Measurements from ENCODE around the gene FAM222B. TPM values are rescaled to one million over a fixed set of nuclear protein-coding genes. Genes with fewer than 3 reads are reported as not detected.
"Not testable (repeated sequence)": the region's sequence is repeated elsewhere in the genome, so short reads cannot be mapped to it uniquely, and the experiment has no call there.

Gene FAM222B, protein sequence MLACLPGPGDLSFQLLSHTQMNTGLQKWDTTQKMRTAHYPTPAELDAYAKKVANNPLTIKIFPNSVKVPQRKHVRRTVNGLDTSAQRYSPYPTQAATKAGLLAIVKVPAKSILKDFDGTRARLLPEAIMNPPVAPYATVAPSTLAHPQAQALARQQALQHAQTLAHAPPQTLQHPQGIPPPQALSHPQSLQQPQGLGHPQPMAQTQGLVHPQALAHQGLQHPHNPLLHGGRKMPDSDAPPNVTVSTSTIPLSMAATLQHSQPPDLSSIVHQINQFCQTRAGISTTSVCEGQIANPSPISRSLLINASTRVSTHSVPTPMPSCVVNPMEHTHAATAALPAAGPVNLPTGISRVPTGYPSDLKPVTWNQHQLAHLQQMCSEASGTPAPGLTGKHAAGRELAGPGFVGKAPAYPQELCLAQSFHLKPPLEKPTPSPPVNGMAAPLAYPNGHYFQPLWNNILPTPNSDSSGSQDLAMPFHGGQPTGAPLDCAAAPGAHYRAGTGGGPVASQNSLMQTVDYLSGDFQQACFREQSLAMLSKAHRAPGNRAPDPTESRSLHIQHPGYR
- polyA plus RNA-seq (2013, experiment 1 of 2; ENCODE audit: insufficient read length) = 12.7 TPM
- 13.7 TPM for polyA plus RNA-seq (2013, experiment 2 of 2; ENCODE audit: insufficient read length)

DNA sequence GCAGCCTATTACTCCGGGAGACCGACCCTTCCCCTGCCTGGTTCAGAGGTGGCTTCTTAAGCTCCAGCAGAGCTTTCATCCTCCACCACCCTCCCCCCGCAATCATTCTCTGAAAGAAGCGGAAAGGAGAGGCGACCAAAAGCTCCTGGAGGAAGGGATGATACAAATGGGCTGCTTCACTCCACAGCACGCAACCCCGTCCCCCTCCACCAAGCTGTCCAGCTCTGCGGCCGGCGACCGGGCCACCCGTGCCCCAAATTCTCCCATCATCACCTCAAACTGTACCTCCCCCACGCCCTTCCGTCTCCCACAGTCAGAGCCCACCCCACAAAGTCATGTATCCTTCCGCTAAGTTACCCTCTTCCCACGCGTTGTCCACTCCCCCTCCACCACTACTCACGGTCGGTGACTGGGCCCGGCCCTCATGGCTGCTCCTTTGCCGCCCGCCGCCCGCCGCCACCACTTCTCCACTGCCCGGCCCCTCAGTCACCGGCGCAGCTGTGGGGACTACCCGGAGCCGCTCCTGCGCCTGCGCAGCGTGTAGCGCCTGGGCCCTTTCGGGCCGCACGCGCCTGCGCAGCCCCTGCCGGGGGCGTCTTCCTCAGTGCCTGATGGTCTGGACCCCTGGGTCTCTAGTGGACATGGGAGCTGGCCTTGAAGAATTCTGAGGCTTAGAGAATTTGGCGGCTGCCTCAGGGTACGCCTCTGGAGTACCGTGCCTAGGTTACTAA is at the start of gene FAM222B:
FAM222B (minus strand) TSS at position 509 of the 731 bp plus-strand sequence. CDS start 76,123 bp downstream, outside the sequence.
- peak; percentile 84 for DNase-seq

DNA sequence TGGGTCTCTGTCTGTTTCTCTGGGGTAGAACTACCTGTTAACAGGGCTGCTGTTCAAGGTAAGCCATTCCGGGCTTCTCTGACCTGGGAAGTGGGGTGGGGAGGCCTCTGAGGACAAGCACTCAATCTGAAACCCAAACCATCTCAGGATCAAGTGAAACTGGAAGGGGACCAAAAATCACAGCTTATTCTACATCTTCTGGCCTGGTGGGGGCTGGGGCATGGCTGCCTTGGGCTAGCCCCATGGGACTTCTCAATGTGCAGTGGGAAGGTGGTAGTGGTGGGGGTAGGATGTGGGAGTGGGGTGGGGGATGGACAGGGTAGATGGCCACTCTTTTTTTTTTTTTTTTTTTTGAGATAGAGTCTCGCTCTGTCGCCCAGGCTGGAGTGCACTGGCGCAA is 49.4 kb upstream of the FAM222B start:
- DNase-seq = no peak

DNA sequence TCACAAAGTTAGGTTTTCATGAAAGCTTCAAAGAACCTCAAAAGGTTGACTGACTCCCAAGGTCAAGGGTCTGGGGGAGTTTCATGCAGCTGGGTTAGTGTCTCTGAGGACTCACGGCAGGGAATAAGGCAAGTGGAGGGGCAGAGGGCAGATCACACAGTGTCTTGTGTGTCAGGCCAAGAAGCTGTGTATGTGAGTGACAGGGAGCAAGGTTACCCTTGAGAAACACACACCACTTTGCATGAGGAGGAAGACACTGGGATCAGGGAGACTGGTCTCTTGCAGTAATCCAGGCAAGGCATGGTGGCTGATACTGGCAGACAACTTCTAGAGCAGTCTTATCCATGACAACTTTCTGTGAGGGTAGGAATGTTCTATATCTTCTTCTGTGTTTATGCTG is 48.6 kb upstream of the FAM222B start:
- no peak for DNase-seq

DNA sequence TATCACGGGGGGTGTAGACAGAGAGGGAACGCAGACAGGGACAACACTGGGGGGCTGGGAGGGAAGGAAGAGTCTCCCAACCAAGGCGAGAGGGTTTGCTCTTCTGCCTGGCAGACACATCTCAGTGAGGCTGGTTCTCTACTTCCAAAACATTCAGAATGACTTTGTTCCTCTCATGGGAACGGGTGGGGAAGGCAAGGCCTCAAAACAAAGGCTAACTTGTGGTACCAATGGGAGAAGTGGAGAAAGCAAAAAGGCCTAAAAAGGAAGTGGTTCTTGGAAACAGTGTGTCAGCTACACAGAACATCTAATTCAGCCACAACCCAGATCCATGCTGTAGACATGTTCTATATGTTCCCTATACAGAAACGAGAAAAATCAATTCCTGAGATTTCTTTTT is 47.4 kb upstream of the FAM222B start:
- DNase-seq = no peak

DNA sequence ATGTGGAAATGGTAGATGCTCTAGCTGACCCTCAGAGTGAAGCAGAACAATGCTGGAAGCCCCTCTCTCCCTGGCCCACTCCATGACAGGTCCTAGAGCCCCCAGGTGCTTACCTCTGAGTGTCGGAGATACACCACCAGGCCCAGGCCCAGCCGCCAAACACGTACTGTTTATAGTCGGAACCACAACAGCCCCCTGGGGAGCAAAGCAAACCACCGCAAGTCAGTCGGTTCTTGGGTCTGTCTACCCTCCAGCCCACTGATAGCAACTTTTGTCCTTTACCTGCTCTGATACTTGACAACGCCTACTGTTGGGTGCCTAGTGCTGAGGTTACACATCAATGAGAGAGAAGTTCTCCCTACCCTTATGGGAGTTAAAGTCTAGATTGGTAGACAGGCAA is 46.2 kb upstream of the FAM222B start:
- no peak for DNase-seq

DNA sequence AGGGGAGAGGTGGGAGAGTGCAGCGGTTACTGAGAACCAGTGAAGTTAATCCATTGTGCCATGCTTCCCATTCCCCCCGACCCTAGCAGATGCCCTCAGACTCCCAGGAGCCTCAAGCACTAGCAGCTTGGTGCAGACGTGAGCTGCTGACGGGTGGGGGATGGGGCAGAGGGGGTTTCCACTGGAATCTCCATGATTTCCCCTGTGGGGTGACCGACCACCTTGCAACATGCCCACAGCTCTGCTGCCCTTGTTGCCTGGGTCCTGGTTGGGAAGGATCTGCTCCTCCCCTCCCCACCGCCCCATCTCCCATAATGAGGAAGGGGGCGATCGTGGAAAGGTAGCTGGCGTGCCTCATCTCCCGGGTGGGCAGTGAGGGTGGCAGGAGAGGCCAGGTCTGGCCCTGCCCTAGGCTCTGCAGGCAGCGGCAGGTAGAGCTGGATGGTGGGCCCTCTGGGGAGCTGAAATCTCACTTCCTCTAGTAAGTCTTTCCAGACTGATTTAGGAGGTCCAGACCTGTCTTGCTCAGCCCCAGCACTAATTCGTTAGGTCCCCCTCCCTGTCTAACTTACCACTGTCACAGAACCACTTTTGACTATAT is 45.4 kb upstream of the FAM222B start:
- no peak for DNase-seq

DNA sequence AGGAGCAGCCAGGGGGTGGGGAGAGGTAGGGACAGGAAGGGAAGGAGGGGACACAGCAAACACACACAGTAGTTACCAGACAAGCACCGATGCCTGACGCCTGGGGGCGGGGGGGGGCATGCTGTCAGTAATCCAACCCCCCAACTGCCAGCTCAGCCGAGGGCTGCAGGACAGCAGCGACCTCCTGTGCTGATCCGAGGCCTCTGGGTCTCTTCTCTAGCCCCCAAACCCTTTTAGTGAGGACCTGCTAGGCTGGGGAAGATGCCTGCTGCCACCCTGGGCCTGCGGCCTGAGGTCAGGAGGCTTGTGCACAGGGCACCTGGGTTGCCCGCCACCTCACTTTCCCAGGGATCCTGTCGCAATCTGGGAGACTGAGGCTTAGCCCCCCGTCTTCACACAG is 43.4 kb upstream of the FAM222B start:
- no peak for DNase-seq

DNA sequence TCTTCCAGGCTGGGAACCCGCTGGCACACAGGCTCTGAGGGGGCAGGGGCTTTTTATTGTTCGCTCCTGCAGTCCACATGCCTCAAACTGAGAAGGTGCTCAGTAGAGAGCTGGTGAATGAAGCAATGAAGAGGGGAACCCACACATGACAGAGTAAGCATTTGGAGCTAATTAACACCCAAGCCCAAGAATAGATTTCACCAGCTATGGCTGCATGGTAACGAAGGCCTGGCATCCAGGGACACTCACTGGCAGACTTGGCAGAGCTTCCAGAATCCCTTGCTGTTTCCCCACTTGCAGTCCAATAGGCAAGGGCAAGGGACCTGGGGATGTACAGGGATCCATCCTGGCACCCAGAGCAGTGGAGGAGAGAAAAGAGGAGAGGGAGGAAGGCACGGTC is 42.8 kb upstream of the FAM222B start:
- no peak for DNase-seq

DNA sequence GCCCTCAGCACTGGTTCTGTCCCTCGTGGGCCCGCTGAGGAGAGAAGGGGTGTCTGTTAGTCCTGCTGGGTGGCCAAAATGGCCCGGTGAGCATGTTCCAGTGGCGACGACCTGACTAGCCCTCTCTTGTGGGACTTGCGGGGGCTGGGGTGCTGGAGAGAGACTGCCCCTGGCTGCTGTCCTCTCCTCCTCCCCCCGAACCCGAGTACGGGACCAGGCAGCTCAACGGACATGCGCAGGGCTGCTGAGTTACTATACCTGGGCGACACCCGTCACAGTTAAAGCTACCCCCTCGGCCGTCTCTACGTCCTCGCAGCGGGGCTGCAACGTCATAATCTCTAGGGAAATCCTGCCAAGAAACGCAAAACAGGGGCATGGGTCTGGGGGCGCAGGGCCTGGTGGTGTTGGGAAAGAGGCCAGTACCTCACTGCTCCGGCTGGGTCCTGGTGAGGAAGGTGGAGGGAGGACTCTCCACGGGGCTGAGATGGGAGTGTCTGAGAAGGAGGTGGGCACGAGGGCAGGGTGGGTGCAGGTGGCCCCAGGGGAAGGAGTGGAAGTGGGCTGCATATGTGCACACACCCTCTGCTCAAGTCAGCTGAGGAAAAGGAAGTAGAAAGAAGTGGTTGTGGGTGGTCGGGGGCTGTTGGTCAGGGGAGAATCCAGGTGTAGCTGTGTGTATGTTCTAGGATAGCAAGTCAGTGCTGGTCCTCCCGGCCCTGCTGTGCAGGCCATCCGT is 41.5 kb upstream of the FAM222B start:
- DNase-seq = no peak

DNA sequence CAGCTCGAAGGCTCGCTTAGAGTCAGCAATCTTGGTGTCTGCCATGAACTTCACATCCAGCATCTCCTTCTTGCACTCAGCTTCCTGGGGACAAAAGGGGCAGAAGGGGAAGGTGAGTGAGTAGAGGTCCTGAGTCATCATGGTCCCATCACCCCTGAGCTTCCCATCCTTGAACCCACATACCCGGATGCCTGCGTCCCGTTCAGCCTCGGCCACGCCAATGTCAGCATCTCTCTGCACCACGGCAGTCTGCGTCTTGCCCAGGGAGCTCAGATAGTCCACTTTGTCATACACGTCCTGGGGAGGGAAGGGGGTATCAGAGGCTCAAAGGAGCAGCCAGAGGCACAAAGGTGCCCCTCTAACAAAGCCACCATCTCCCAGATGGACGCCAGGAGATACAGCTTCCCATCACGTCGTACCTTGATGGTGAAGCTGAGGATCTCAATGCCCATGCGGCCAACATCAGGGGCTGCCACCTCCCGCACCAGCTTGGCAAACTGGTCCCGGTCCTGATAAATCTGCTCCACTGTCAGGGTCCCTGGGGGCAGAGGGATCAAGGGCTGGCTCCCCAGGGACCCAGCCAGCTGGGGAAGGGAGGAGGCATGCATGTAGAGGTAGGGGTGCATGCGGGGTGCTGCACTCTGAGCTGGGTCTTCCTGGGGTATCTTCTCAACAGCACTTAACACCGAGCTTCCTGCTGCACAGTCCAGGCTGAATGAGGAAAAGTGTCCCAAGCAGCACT is 39.7 kb upstream of the FAM222B start:
- no peak for DNase-seq

DNA sequence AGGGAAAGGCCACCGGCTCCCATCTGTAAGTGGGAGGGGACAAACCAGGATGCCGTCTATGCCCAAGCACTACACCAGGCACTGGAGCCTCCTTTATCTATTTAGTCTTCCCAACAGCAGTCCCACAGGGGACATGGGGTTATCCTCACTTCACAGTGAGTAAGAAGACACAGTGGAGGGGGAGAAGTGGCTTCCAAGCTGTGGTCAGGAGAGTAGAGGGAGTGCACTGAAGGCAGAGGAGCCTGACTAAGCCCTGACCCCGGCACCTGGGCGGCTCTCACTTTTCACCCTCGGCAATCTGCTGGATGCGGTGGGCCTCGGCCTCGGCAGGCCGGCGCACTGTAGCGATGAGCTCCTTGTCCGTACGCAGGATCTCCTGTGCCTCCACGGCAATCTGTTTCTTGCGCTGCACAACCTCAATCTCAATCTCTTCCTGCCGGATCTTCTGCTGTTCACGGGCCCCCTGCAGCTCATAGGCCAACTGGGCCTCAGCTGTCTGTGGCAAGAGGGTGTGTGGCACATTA is 39.0 kb upstream of the FAM222B start:
- no peak for DNase-seq

DNA sequence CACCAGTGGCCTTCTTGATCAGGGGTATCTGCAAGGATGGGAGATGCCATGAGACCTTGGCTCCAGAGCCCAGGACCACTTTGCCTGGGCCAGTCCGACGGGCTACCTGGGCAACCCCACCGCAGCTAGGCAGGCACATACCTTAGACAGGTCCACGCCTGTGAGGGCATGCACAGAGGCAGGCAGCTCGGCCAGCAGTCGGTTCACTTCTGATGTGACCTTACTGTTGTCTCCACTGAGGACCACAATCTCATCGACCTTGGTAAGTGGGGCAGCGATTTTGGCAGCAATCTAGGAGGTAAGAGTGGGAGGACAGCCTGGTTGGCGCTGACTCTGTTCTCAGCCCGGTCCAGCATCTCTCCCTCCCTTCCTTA is 38.0 kb upstream of the FAM222B start:
- no peak for DNase-seq

DNA sequence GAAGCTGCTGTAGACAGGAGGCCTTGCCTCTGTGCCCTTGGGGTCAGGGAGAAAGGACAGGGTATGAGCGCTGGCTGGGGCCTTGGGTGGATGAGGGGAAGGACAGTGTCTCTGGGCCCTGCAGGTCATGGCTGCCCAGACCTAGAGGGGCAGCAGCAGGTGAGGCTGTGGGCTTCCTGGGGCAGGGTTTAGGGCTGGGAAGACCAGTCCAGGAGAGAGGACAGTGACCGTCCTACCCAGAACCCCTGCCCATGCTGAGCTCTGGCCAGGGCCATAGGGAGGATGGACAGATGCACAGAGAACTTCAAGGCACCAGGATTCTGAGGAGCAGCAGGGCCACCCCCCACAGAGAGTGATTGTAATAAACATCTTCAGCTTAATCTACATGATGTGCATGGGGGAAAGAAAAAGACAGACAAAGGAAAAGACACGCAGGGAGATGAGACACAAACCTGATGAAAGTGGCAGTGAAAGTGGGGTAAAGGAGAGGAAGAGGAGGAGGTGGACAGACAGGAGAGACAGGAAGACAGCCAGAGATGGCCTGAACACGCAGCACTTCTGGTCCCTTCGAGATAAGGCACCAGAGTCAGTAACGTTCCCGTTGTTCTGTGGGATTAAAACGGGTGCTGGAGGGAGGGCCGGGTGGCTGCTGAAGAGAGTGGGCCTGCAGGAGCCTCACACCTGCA is 37.4 kb upstream of the FAM222B start:
- no peak for DNase-seq

DNA sequence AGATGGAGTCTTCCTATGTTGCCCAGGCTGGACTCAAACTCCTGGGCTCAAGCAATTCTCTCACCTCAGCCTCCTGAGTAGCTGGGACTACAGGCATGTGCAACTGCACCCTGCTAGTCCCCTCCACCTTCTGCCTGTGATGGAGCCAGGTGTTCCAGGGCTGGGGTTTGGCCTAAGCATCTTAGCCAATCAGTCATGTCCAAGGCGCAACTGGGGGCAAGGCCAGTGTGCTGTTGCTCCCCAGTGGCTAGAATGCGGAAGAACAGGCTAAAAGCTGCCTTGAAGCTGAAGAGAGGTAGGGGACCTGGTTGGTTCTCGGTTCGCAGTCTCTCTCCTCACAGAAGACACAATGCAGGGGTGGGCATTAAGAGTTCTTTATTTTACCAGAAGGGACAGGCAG is 36.4 kb upstream of the FAM222B start:
- peak; percentile 30 for DNase-seq

DNA sequence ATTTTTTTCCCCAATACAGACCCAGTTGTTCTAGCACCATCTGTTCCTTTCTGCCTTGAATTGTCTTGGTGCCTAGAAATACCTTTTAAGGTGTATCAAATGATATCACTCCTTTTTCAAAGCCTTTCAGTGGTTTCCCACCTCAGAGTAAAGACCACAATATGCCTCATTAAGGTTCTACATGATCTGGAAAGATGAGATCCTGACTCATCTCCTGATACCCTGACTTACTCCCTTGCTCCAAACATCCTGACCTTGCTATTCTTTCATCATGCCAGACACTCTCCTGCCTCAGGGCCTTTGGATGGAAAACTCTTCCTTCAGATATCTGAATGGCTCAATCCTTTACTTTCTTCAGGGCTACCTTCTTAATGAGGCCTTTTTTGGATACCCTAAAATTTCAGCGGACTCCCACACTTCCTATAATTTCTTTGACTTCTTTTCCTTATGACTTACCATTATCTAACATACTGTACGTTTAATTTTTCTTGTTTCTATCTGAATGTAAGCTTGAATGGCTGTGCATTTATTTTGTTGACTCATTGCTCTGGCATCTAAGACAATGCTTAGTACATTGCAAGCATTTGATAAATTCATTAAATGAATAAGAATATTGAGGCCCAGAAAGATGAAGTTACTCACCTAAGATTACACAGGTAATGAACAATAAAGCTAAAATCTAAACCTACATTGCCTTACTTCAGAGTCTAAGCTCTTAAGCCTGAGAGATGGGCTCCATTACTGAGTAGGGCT is 35.7 kb upstream of the FAM222B start:
- no peak for DNase-seq

DNA sequence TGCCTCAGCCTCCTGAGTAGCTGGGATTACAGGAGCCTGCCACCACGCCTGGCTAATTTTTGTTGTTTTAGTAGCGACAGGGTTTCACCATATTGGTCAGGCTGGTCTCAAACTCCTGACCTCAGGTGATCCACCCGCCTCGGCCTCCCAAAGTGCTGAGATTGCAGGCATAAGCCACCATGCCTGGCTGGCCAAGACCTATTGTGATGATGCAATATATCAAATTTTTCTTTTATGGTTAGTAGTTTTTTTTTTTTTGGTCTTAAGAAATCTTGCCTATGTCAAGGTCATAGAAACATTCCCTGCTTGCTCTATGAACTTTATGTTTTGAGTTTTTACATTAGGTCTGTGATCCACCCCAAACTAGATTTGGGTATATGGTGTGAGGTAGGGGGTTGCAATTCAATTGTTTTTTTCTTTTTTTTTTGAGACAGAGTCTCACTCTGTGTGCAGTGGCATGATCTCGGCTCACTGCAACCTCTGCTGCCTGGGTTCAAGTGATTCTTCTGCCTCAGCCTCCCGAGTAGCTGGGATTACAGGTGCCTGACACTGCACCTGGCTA is 34.6 kb upstream of the FAM222B start:
- not testable (repeated sequence) for DNase-seq

DNA sequence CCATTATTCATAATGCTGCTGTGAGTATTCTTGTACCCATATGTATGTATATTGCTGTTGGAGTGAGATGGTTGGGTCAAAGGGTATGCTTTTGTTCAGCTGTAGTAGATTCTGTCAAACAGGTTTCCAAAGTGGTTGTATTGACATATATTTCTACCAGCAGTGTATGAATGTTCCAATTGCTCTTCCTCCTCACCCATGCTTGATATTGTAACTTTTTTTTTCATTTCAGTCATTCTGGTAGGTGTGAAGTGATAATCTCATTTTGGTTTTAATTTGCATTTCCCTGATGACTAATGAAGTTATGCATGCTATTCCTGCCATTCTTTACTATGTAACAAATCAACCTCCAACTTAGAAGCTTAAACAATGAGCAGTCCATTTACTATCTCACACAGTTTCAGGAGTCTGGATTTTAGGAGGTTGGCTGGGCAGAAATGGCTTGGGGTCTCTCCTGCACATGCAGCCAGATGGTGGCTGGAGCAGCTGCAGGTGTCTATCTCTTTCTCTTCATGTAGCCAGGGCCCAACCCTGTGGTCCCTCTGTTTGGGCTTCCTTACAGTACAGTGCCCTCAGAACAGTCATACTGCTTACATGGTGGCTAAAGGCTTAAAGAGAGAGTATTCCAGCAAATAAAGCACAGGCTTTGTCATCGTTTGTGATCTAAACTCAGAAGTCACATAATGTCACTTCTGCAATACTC is 33.4 kb upstream of the FAM222B start:
- DNase-seq = no peak

DNA sequence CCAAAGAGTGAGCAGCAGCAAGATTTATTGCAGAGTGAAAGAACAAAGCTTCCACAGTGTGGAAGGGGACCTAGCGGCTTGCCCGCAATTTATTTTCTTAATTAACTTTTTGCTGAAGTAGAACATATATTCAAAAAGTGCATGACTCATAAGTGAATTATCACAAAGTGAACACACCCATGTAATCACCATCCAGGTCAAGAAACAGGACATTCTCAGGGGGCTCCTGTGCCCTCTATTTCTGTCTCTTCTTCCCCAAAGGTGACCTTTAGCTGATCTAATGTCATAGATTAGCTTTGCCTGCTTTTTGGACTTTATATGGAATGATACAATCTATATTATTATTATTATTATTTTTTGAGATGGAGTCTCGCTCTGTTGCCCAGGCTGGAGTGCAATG is 32.2 kb upstream of the FAM222B start:
- no peak for DNase-seq

DNA sequence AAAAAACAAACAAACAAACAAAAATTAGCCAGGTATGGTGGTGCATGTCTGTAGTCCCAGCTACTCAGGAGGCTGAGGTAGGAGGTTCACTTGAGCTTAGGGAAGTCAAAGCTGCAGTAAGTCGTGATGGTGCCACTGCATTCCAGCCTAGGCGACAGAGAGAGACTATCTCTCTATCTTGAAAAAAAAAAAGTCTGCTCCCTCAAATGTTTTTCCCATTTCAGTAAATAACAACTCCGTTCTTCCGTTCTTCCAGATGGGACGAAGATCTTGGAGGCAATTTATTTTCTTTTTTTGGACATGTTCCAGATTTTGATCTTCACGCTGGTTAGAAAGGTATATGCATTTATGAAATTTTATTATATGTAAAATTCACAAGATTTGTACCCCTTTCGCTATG is 31.2 kb upstream of the FAM222B start:
- no peak for DNase-seq

Measured in fibroblast of skin of abdomen (primary cell).